ENCODE results near the gene TACR1. TPM values are rescaled to one million over a fixed set of nuclear protein-coding genes. Genes with fewer than 3 reads are reported as not detected.

Gene TACR1
- total RNA-seq, 1 experiment from 2014 or later, result not detected

DNA sequence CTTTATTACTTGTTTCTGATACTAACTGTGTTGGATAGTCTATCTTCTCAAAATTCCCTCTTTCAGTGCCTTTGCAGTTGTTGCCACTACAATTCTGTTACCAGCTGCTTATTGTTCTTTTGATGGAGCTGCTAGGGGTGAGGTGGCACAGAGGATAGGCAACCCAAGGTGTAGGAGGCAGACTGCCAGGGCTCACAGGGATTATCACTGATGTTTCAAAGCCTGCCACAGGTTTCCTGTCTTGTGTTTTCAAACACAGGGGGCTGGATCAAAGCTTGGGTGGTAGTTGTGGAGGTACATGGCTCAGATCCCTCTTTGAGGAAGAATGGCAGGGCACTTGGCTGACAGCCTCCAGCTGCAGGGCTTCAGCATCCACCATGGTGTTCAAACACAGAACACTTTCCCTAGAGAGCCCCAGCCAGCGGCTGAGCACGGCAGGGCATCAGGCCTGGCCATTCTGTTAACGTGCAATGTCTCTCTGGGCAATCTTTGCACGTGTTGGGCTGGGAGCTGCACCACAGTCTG, 153.7 kb downstream of the TACR1 start:
- TF ChIP-seq, protein P1, sequence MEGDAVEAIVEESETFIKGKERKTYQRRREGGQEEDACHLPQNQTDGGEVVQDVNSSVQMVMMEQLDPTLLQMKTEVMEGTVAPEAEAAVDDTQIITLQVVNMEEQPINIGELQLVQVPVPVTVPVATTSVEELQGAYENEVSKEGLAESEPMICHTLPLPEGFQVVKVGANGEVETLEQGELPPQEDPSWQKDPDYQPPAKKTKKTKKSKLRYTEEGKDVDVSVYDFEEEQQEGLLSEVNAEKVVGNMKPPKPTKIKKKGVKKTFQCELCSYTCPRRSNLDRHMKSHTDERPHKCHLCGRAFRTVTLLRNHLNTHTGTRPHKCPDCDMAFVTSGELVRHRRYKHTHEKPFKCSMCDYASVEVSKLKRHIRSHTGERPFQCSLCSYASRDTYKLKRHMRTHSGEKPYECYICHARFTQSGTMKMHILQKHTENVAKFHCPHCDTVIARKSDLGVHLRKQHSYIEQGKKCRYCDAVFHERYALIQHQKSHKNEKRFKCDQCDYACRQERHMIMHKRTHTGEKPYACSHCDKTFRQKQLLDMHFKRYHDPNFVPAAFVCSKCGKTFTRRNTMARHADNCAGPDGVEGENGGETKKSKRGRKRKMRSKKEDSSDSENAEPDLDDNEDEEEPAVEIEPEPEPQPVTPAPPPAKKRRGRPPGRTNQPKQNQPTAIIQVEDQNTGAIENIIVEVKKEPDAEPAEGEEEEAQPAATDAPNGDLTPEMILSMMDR (conservative IDR thresholded peaks at IDR 0.05; ENCODE audit: low read depth, low read length), result no peak
- TF ChIP-seq EZH2 (IDR thresholded peaks at IDR 0.05; ENCODE audit: borderline replicate concordance, low read depth, low read length, poor library complexity, severe bottlenecking), result no peak
- ChIA-PET CTCF (no interaction called here), POLR2A (ENCODE audit: low non-redundant PET) (no interaction called here)
- DNase-seq (ENCODE audit: low spot score), result no peak
- Histone ChIP-seq H3K27me3 (replicated peaks; ENCODE audit: insufficient read depth, low read depth, low read length, poor library complexity) (no peaks in the 10 kb centered on the region), H3K36me3 (ENCODE audit: insufficient read depth, low read length, poor library complexity, severe bottlenecking) (no peaks in the 10 kb centered on the region), H3K27ac (ENCODE audit: low read depth, low read length, poor library complexity, severe bottlenecking) (no peak overlapping the region), H3K9me3 (ENCODE audit: low read depth, low read length, poor library complexity, severe bottlenecking) (no peaks in the 10 kb centered on the region), H3K4me3 (ENCODE audit: low read depth, low read length, poor library complexity, severe bottlenecking) (no peak overlapping the region), H3K4me1 (ENCODE audit: insufficient read depth, low read length, poor library complexity, severe bottlenecking) (peaks cover 18% of the 10 kb centered on the region)
- BruUV-seq (replicated peaks), result no TSS peak
- intact Hi-C loops (cut with micrococcal nuclease; ENCODE audit: unreplicated experiment), result no loop called here

DNA sequence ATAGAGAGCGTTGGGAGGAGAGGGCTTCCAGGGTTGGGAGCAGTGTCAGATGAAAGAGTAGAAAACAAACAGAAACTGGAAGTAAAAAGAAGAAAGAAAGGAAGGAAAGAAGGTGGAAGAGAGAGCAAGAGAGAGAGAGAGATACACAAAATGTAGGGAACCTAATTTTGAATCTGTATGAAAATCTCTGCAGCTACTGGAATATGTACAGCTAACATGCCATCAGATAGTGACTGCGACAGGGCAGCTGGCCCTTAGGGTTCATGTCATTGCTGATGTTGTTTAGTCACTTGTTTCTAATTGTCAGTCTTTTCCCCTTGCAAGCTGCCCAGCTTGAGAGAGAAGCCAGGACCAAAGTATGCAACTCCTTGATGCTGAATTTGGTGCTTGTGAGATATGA, 155.0 kb downstream of the TACR1 start:
- BruUV-seq (replicated peaks), result no TSS peak
- H3K4me3 ChIP-seq (ENCODE audit: low read depth, low read length, poor library complexity, severe bottlenecking), result no peak overlapping the region
- DNase-seq (ENCODE audit: low spot score), result no peak
- peaks cover 18% of the 10 kb centered on the region for H3K4me1 ChIP-seq (ENCODE audit: insufficient read depth, low read length, poor library complexity, severe bottlenecking)
- no peaks in the 10 kb centered on the region for H3K36me3 ChIP-seq (ENCODE audit: insufficient read depth, low read length, poor library complexity, severe bottlenecking)
- TF ChIP-seq, protein P1 (conservative IDR thresholded peaks at IDR 0.05; ENCODE audit: low read depth, low read length), result no peak
- no peak for TF ChIP-seq EZH2 (IDR thresholded peaks at IDR 0.05; ENCODE audit: borderline replicate concordance, low read depth, low read length, poor library complexity, severe bottlenecking)
- H3K27ac ChIP-seq (ENCODE audit: low read depth, low read length, poor library complexity, severe bottlenecking), result no peak overlapping the region
- H3K27me3 ChIP-seq (replicated peaks; ENCODE audit: insufficient read depth, low read depth, low read length, poor library complexity), result no peaks in the 10 kb centered on the region
- ChIA-PET CTCF (no interaction called here), POLR2A (ENCODE audit: low non-redundant PET) (interaction anchor here (0.5 kb wide), 1 partner anchor 511 kb away, joined by 5 read pairs; no protein-coding TSS in a partner anchor)
- no peaks in the 10 kb centered on the region for H3K9me3 ChIP-seq (ENCODE audit: low read depth, low read length, poor library complexity, severe bottlenecking)
- intact Hi-C loops (cut with micrococcal nuclease; ENCODE audit: unreplicated experiment), result no loop called here

DNA sequence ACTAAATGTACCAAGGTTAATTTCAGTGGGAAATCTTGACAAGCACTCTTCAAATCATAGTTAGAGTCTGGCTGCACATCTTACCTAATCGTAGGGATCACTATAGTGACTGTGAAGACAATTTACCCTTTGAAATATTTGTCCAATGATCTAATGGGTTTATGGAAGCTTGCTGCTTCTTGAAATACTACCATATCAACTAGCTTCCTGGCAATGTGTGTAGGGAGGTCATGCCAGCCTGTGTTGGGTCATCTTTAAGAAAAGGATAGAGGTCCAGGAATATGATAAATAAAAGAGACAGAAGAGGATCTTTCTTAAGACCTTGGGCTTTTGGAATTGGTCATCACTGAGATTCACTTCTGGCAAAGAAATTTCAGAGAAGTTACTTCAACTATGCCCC, 156.5 kb downstream of the TACR1 start:
- no TSS peak for BruUV-seq (replicated peaks)
- H3K9me3 ChIP-seq (ENCODE audit: low read depth, low read length, poor library complexity, severe bottlenecking), result no peaks in the 10 kb centered on the region
- intact Hi-C loops (cut with micrococcal nuclease; ENCODE audit: unreplicated experiment), result no loop called here
- H3K27me3 ChIP-seq (replicated peaks; ENCODE audit: insufficient read depth, low read depth, low read length, poor library complexity), result no peaks in the 10 kb centered on the region
- DNase-seq (ENCODE audit: low spot score), result no peak
- no peak overlapping the region for H3K27ac ChIP-seq (ENCODE audit: low read depth, low read length, poor library complexity, severe bottlenecking)
- no peaks in the 10 kb centered on the region for H3K36me3 ChIP-seq (ENCODE audit: insufficient read depth, low read length, poor library complexity, severe bottlenecking)
- no peak overlapping the region for H3K4me3 ChIP-seq (ENCODE audit: low read depth, low read length, poor library complexity, severe bottlenecking)
- peaks cover 15% of the 10 kb centered on the region for H3K4me1 ChIP-seq (ENCODE audit: insufficient read depth, low read length, poor library complexity, severe bottlenecking)
- TF ChIP-seq EZH2 (IDR thresholded peaks at IDR 0.05; ENCODE audit: borderline replicate concordance, low read depth, low read length, poor library complexity, severe bottlenecking), result no peak
- TF ChIP-seq, protein P1 (conservative IDR thresholded peaks at IDR 0.05; ENCODE audit: low read depth, low read length), result no peak
- POLR2A ChIA-PET (ENCODE audit: low non-redundant PET), result no interaction called here
- CTCF ChIA-PET, result no interaction called here

All from A673 (cell line).